Hepatocyte (in vitro differentiated cells): ENCODE data around the gene GCH1. TPM values are rescaled to one million over a fixed set of nuclear protein-coding genes. Genes with fewer than 3 reads are reported as not detected.
"Not testable (repeated sequence)": the region's sequence is repeated elsewhere in the genome, so short reads cannot be mapped to it uniquely, and the experiment has no call there.

Experiments
- DNase-seq: peaks from one replicate; pipeline ENCODE4 v3.0.0-alpha.2; 2016; ENCODE audit warnings: low spot score
- H2AFZ ChIP-seq: fragments of 200-600 bp; sonication (generic); 2 replicates; pipeline ENCODE4 v1.6.0; 2016; ENCODE audit warnings: antibody characterized with exemption, mild to moderate bottlenecking
- H3K27ac ChIP-seq: fragments of 200-600 bp; sonication (generic); 2 replicates; pipeline ENCODE4 v1.5.1; 2016; ENCODE audit warnings: mild to moderate bottlenecking
- H3K27me3 ChIP-seq: fragments of 200-600 bp; sonication (generic); 2 replicates; pipeline ENCODE4 v1.6.1; 2016
- H3K36me3 ChIP-seq: fragments of 200-600 bp; sonication (generic); replicated peaks from 2 replicates; pipeline ENCODE4 v1.5.1; 2016; ENCODE audit warnings: low read depth; ENCODE audit not compliant: insufficient read depth
- H3K4me1 ChIP-seq: fragments of 200-600 bp; sonication (generic); 2 replicates; pipeline ENCODE4 v1.5.1; 2016; ENCODE audit warnings: mild to moderate bottlenecking, moderate library complexity; ENCODE audit not compliant: insufficient read depth
- H3K4me2 ChIP-seq: fragments of 200-600 bp; sonication (generic); 2 replicates; pipeline ENCODE4 v1.6.0; 2016
- H3K4me3 ChIP-seq: fragments of 200-600 bp; sonication (generic); 2 replicates; pipeline ENCODE4 v1.5.1; 2016; ENCODE audit warnings: mild to moderate bottlenecking
- H3K79me2 ChIP-seq: fragments of 200-600 bp; sonication (generic); 2 replicates; pipeline ENCODE4 v1.6.0; 2017; ENCODE audit warnings: mild to moderate bottlenecking
- H3K9me2 ChIP-seq: fragments of 200-600 bp; sonication (generic); replicated peaks from 2 replicates; pipeline ENCODE4 v1.6.0; 2017; ENCODE audit warnings: mild to moderate bottlenecking; ENCODE audit not compliant: insufficient read depth
- H3K9me3 ChIP-seq: fragments of 200-600 bp; sonication (generic); 2 replicates; pipeline ENCODE4 v1.5.1; 2016; ENCODE audit warnings: low read depth, mild to moderate bottlenecking
- H4K20me1 ChIP-seq: fragments of 200-600 bp; sonication (generic); 2 replicates; pipeline ENCODE4 v1.6.0; 2016; ENCODE audit warnings: mild to moderate bottlenecking; ENCODE audit not compliant: insufficient read depth, poor library complexity, severe bottlenecking
- CTCF ChIP-seq: fragments of 200-600 bp; sonication (generic); IDR thresholded peaks from 2 replicates; pipeline ENCODE4 v1.5.1; 2016; ENCODE audit warnings: antibody characterized with exemption, mild to moderate bottlenecking; ENCODE audit not compliant: poor library complexity
- EZH2 ChIP-seq: fragments of 200-600 bp; sonication (generic); IDR thresholded peaks from 2 replicates; pipeline ENCODE4 v1.6.1; 2016; ENCODE audit warnings: antibody characterized with exemption, mild to moderate bottlenecking, borderline replicate concordance
- EZH2phosphoT487 ChIP-seq: fragments of 200-600 bp; sonication (generic); IDR thresholded peaks from one replicate; pipeline ENCODE4 v1.6.1; 2018; ENCODE audit warnings: antibody characterized with exemption, mild to moderate bottlenecking, low read depth, moderate library complexity; ENCODE audit not compliant: unreplicated experiment, severe bottlenecking
- WGBS: methylation state at CpG from one replicate; pipeline ENCODE4 v1.1.6; 2016; ENCODE audit warnings: low lambda C conversion rate; ENCODE audit errors: missing lambda C conversion rate; 5-methylcytosine and 5-hydroxymethylcytosine counted together
- polyA plus RNA-seq: library from polyadenylated mRNA; unstranded; fragments of >200 nt; fragmentation: Nextera tagmentation; extraction: Ambion mirVana; gene quantifications from 2 replicates; pipeline ENCODE4 v1.2.1, GENCODE V29; 2016
- total RNA-seq: library from RNA; depleted of rRNA; stranded (reverse); fragments of >200 nt; gene quantifications from 2 replicates; pipeline ENCODE4 v1.2.3, GENCODE V29; 2014

GCH1 gene
- total and polyA plus RNA-seq, 2 experiments from 2014 or later = 19.3 to 29.9 TPM

GRCh38 chr14:54877703-54878021 lies 25.0 kb downstream of the GCH1 start:
- Histone ChIP-seq H3K36me3 (no peaks in the 10 kb centered on the region), H3K79me2 (peaks cover 5% of the 10 kb centered on the region), H3K4me2 (no peak overlapping the region), H3K27me3 (no peaks in the 10 kb centered on the region), H3K9me3 (no peaks in the 10 kb centered on the region), H3K27ac (no peak overlapping the region), H3K4me1 (no peaks in the 10 kb centered on the region), H4K20me1 (no peaks in the 10 kb centered on the region), H3K4me3 (no peak overlapping the region), H3K9me2 (no peaks in the 10 kb centered on the region), H2AFZ (no peak overlapping the region)
- 58% methylated on average over 3 of the region's 3 CpGs for WGBS
- TF ChIP-seq EZH2 = no peak
- TF ChIP-seq EZH2phosphoT487 = no peak
- TF ChIP-seq CTCF = no peak
- no peak for DNase-seq

- Histone ChIP-seq H3K36me3 (no peaks in the 10 kb centered on the region), H3K27me3 (no peaks in the 10 kb centered on the region), H2AFZ (no peak overlapping the region), H3K4me2 (no peak overlapping the region), H3K4me1 (no peaks in the 10 kb centered on the region), H3K9me3 (no peaks in the 10 kb centered on the region), H3K79me2 (peaks cover 3% of the 10 kb centered on the region), H3K9me2 (no peaks in the 10 kb centered on the region), H3K4me3 (no peak overlapping the region), H3K27ac (no peak overlapping the region), H4K20me1 (no peaks in the 10 kb centered on the region)
- DNase-seq = no peak
- 66% methylated on average over 5 of the region's 5 CpGs for WGBS
- TF ChIP-seq EZH2 = no peak
- no peak for TF ChIP-seq CTCF
- no peak for TF ChIP-seq EZH2phosphoT487
Observed at GRCh38 chr14:54877015-54877702, 25.5 kb downstream of the GCH1 start.

GRCh38 chr14:54875648-54876047 lies 27.0 kb downstream of the GCH1 start:
- not testable (repeated sequence) for H3K4me3 ChIP-seq, H3K9me3 ChIP-seq, H3K27ac ChIP-seq, H4K20me1 ChIP-seq, H3K9me2 ChIP-seq, H3K4me1 ChIP-seq, H3K36me3 ChIP-seq, H3K27me3 ChIP-seq, H2AFZ ChIP-seq, H3K4me2 ChIP-seq, H3K79me2 ChIP-seq, DNase-seq
- WGBS = 95% methylated on average over 2 of the region's 2 CpGs

GRCh38 chr14:54870154-54871090 lies 32.2 kb downstream of the GCH1 start:
- peak overlapping the region; percentile 80 for H3K4me2 ChIP-seq
- H3K27me3 ChIP-seq, H3K9me2 ChIP-seq, H3K9me3 ChIP-seq, H4K20me1 ChIP-seq, H3K36me3 ChIP-seq, H3K4me1 ChIP-seq: not testable (repeated sequence)
- peaks cover 21% of the 10 kb centered on the region for H3K79me2 ChIP-seq
- DNase-seq = peak; percentile 33
- peak overlapping the region; percentile 15 for H3K4me3 ChIP-seq
- 23% methylated on average over 27 of the region's 27 CpGs for WGBS
- H3K27ac ChIP-seq = peak overlapping the region; percentile 34
- peak overlapping the region; percentile 61 for H2AFZ ChIP-seq
